Lower leg skin (tissue), 4 donors: ENCODE measurements around the gene MED12. TPM values are rescaled to one million over a fixed set of nuclear protein-coding genes. Genes with fewer than 3 reads are reported as not detected.

Source experiments
- DNase-seq, 2 donors: peaks; one replicate each; pipeline ENCODE4 v3.0.0-alpha.2; 2019; ENCODE audit warnings: low spot score in 2 of 2
- H3K4me3 ChIP-seq: fragments of 200-600 bp; sonication (generic); 2 replicates; pipeline ENCODE4 v1.5.1; 2017; ENCODE audit warnings: mild to moderate bottlenecking, low read depth; ENCODE audit not compliant: poor library complexity, severe bottlenecking
- POLR2A ChIP-seq, 2 donors: fragments of 450-650 bp; IDR thresholded peaks; one replicate each; pipeline ENCODE4 v1.6.1; 2016 to 2017; ENCODE audit warnings: antibody characterized with exemption in 2 of 2, mild to moderate bottlenecking in 1 of 2, moderate library complexity in 1 of 2
- WGBS, 2 donors: methylation state at CpG; one replicate each; pipeline ENCODE4 v1.1.5; 2018; 5-methylcytosine and 5-hydroxymethylcytosine counted together
- intact Hi-C: fragments of 100-400 bp; cut with DNase I; formaldehyde crosslinking; loops from one replicate; pipeline ENCODE4 v1.15.0; 2023; ENCODE audit warnings: low total_unique reads
- total RNA-seq, 4 donors: library from RNA; depleted of rRNA; stranded (reverse); fragments of >200 nt; gene quantifications; one replicate each; pipeline ENCODE4 v1.1.0, GENCODE V29; 2016
- TF ChIP-seq, protein P1 (sequence below), 3 donors: fragments of 450-650 bp; IDR thresholded peaks; one replicate each; pipeline ENCODE4 v1.5.1; 2016; ENCODE audit warnings: antibody characterized with exemption in 3 of 3, mild to moderate bottlenecking in 3 of 3, moderate library complexity in 2 of 3

The MED12 gene
- total RNA-seq, 4 donors from 2014 or later: 27.3 to 42.9 (median 31.7) TPM

DNA sequence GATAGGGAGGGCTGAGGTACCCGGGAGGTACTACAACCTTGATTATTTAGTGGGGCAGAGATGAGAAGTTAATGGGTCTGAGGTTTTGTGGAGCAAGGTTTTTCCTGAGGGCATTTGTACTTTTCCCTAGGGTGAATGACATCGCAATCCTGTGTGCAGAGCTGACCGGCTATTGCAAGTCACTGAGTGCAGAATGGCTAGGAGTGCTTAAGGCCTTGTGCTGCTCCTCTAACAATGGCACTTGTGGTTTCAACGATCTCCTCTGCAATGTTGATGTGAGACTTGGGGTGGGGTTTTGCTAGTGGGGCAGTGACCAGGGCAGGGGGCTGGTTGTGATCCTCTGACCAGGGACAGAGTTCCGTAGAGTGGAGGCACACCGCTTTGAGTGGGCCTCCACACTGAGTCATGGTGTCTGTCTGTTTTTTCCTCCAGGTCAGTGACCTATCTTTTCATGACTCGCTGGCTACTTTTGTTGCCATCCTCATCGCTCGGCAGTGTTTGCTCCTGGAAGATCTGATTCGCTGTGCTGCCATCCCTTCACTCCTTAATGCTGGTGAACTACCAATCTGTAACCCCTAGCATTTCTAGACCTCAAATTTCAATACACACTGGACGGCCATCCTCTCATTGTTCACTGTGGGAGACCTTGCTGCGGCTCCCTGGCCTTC is 9.9 kb downstream of the MED12 start:
- no peak overlapping the region for H3K4me3 ChIP-seq
- intact Hi-C loops: no loop called here
- no peak for DNase-seq
- WGBS, 2 donors: 73 to 86% methylated on average over 10 to 12 of the region's 12 CpGs
- TF ChIP-seq, protein P1, sequence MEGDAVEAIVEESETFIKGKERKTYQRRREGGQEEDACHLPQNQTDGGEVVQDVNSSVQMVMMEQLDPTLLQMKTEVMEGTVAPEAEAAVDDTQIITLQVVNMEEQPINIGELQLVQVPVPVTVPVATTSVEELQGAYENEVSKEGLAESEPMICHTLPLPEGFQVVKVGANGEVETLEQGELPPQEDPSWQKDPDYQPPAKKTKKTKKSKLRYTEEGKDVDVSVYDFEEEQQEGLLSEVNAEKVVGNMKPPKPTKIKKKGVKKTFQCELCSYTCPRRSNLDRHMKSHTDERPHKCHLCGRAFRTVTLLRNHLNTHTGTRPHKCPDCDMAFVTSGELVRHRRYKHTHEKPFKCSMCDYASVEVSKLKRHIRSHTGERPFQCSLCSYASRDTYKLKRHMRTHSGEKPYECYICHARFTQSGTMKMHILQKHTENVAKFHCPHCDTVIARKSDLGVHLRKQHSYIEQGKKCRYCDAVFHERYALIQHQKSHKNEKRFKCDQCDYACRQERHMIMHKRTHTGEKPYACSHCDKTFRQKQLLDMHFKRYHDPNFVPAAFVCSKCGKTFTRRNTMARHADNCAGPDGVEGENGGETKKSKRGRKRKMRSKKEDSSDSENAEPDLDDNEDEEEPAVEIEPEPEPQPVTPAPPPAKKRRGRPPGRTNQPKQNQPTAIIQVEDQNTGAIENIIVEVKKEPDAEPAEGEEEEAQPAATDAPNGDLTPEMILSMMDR (IDR thresholded peaks at IDR 0.05): no peak
- no peak for TF ChIP-seq POLR2A (IDR thresholded peaks at IDR 0.05)

GRCh38 chrX:71128915-71129765 is 10.7 kb downstream of the MED12 start:
- 36% methylated on average over 18 of the region's 18 CpGs for WGBS, 2 donors
- TF ChIP-seq, protein P1 (IDR thresholded peaks at IDR 0.05): no peak
- TF ChIP-seq POLR2A (IDR thresholded peaks at IDR 0.05): no peak
- intact Hi-C loops: no loop called here
- peak; percentile 47 to 93 for DNase-seq
- no peak overlapping the region for H3K4me3 ChIP-seq

- no peak overlapping the region for H3K4me3 ChIP-seq
- WGBS, 2 donors: 84 to 100% methylated on average over 1 to 4 of the region's 4 CpGs
- TF ChIP-seq, protein P1 (IDR thresholded peaks at IDR 0.05): no peak
- TF ChIP-seq POLR2A (IDR thresholded peaks at IDR 0.05): no peak
- no peak for DNase-seq
- intact Hi-C loops: no loop called here
Measured at GRCh38 chrX:71131510-71131909, 13.1 kb downstream of the MED12 start.

DNA sequence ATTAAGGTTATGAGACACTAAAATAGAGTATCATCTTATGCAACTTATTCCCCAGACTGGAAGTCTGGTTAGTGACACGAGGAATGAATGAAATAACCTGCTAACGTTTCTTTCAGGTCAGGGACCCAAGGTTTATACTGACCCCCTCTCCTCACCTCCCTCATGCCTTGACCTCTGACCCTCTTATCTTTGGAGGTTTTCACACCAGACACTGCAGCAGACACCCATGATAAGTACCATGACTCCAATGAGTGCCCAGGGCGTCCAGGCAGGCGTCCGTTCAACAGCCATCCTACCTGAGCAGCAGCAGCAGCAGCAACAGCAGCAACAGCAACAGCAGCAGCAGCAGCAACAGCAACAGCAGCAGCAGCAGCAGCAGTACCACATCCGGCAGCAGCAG is 22.0 kb downstream of the MED12 start:
- no peak for DNase-seq
- intact Hi-C loops: no loop called here
- 73 to 74% methylated on average over 6 of the region's 6 CpGs for WGBS, 2 donors
- TF ChIP-seq, protein P1 (IDR thresholded peaks at IDR 0.05): no peak
- no peak for TF ChIP-seq POLR2A (IDR thresholded peaks at IDR 0.05)
- no peak overlapping the region for H3K4me3 ChIP-seq

- peak in 1 of 2 donors; percentile 21 for DNase-seq
- 25 to 57% methylated on average over 6 of the region's 6 CpGs for WGBS, 2 donors
- no peak overlapping the region for H3K4me3 ChIP-seq
- no peak for TF ChIP-seq POLR2A (IDR thresholded peaks at IDR 0.05)
- TF ChIP-seq, protein P1 (IDR thresholded peaks at IDR 0.05): no peak
- intact Hi-C loops: no loop called here
Measured at GRCh38 chrX:71143508-71143907, 25.1 kb downstream of the MED12 start.
